Measurements from ENCODE around the gene BAG5. TPM values are rescaled to one million over a fixed set of nuclear protein-coding genes. Genes with fewer than 3 reads are reported as not detected.

The BAG5 gene
- total RNA-seq, 1 experiment from 2014 or later = 22.5 TPM

DNA sequence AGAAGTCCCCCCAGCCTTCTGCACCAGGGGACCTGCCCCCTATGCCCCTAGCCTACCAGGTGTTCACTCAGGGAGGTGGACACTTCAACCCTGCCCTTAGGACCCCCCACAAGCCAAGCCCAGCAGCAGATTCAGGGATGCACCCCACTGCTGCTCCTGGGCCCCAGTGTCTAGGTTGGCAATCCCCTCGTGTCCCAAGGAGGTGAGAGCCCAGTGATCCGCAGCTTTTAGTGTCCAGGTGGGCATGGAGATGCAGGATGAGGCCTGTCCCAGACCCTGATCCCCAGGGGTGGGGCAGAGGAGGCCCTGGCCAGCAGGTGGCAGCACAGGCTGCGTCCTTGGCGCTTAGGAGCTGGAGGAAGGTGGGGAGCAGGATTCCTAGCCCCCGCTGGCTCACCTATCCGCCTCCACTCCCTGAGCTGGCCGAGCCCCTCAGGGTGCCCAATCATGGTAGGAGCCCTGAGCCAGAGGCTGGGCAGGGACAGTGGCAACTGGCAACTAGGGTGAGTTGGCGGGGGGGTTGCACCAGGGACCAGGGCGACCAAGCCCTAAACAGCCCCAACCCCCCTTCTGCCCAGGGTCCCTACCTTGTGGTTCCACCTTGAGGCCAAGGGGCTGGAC, 43.9 kb downstream of the BAG5 start:
- ATAC-seq = peak; percentile 64
- no TSS peak for BruUV-seq (replicated peaks)
- Histone ChIP-seq H3K9me3 (ENCODE audit: control insufficient read depth, insufficient read depth, low read depth, low read length) (no peaks in the 10 kb centered on the region), H3K4me3 (ENCODE audit: low read depth in 2 of 2, low read length in 2 of 2) (no peak overlapping the region), H3K27me3 (ENCODE audit: control insufficient read depth, insufficient read depth, low read length) (no peaks in the 10 kb centered on the region), H3K4me1 (ENCODE audit: control insufficient read depth, insufficient read depth, low read length) (peaks cover 39% of the 10 kb centered on the region), H3K27ac (ENCODE audit: low read length) (peak overlapping the region; percentile 80), H3K36me3 (ENCODE audit: control insufficient read depth, insufficient read depth, low read length) (no peaks in the 10 kb centered on the region; the same call in 1 of the 2 replicates)
- ChIA-PET CTCF (interaction anchor here (0.6 to 1.3 kb wide), 8 partner anchors 10 to 51 kb away, joined by 3 to 13 read pairs (median 3); partner anchors contain the start of gene TRMT61A), POLR2A (interaction anchor here (1.1 kb wide), 1 partner anchor 20 kb away, joined by 4 read pairs; no protein-coding TSS in a partner anchor)
- TF ChIP-seq, protein P1, sequence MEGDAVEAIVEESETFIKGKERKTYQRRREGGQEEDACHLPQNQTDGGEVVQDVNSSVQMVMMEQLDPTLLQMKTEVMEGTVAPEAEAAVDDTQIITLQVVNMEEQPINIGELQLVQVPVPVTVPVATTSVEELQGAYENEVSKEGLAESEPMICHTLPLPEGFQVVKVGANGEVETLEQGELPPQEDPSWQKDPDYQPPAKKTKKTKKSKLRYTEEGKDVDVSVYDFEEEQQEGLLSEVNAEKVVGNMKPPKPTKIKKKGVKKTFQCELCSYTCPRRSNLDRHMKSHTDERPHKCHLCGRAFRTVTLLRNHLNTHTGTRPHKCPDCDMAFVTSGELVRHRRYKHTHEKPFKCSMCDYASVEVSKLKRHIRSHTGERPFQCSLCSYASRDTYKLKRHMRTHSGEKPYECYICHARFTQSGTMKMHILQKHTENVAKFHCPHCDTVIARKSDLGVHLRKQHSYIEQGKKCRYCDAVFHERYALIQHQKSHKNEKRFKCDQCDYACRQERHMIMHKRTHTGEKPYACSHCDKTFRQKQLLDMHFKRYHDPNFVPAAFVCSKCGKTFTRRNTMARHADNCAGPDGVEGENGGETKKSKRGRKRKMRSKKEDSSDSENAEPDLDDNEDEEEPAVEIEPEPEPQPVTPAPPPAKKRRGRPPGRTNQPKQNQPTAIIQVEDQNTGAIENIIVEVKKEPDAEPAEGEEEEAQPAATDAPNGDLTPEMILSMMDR (IDR thresholded peaks at IDR 0.05) = peak; percentile 92
- 0 out of 2 replicates have a peak, but pooled peaks have one; percentile 38 for TF ChIP-seq POLR2AphosphoS5 (IDR thresholded peaks at IDR 0.05; ENCODE audit: low read depth, low read length)
- no peak for TF ChIP-seq SIN3A (IDR thresholded peaks at IDR 0.05; ENCODE audit: borderline replicate concordance, insufficient read depth, low read depth, low read length)
- TF ChIP-seq TCF7L2 (IDR thresholded peaks at IDR 0.05; ENCODE audit: low read depth, low read length) = no peak
- in situ Hi-C loops (cut with HindIII; ENCODE audit: low pct_unique_long_range_greater_than_20kb, low sequenced_read_pairs) = no loop called here
- no peak for DNase-seq (ENCODE audit: low read depth, low spot score)
- intact Hi-C loops (cut with micrococcal nuclease; ENCODE audit: unreplicated experiment) = no loop called here

DNA sequence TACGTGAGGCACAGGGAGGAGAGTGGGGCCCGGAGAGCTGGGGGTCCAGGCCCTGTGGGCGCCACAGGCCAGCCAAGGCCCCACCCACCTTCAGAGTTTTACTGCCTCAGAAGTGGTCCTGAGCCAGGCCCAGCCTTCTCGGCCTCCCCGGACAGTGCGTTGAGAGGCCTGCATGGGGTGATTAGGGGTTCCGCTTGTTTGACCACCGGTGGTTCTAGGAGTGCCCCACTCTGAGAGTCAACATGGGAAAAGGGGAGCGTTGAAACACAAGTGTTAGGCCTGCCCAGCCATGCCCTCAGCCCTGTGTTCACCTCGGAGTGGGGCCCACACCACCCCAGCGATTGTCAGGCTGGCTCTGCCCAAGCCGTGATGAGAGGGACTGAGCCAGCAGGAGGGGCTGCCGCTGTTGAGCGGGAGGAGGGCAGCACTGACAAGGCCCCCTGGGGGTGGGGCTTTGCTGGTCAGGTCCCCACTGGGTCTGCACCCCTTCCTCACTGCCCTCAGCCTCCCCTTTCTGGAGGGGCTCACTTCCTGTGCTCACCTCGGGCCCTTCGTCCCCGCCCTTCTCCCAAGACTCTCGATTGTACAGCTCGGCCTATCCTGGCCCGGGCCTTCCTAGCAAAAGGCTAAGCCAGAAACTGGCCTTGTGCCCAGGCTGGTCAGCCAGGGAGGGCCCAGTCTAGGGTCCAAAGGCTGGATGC, 44.6 kb downstream of the BAG5 start:
- in situ Hi-C loops (cut with HindIII; ENCODE audit: low pct_unique_long_range_greater_than_20kb, low sequenced_read_pairs) = no loop called here
- no TSS peak for BruUV-seq (replicated peaks)
- CTCF ChIA-PET = interaction anchor here (0.7 to 1.3 kb wide), 4 partner anchors 15 to 34 kb away, joined by 3 read pairs; no protein-coding TSS in a partner anchor
- no peak for TF ChIP-seq SIN3A (IDR thresholded peaks at IDR 0.05; ENCODE audit: borderline replicate concordance, insufficient read depth, low read depth, low read length)
- Histone ChIP-seq H3K4me1 (ENCODE audit: control insufficient read depth, insufficient read depth, low read length) (peaks cover 36% of the 10 kb centered on the region), H3K36me3 (ENCODE audit: control insufficient read depth, insufficient read depth, low read length) (no peaks in the 10 kb centered on the region; the same call in 1 of the 2 replicates), H3K27me3 (ENCODE audit: control insufficient read depth, insufficient read depth, low read length) (no peaks in the 10 kb centered on the region), H3K27ac (ENCODE audit: low read length) (peak overlapping the region; percentile 57), H3K4me3 (ENCODE audit: low read depth in 2 of 2, low read length in 2 of 2) (no peak overlapping the region), H3K9me3 (ENCODE audit: control insufficient read depth, insufficient read depth, low read depth, low read length) (no peaks in the 10 kb centered on the region)
- POLR2A ChIA-PET = no interaction called here
- DNase-seq (ENCODE audit: low read depth, low spot score) (no peak), ATAC-seq (peak; percentile 17; the same call in 1 of the 2 replicates)
- intact Hi-C loops (cut with micrococcal nuclease; ENCODE audit: unreplicated experiment) = no loop called here

DNA sequence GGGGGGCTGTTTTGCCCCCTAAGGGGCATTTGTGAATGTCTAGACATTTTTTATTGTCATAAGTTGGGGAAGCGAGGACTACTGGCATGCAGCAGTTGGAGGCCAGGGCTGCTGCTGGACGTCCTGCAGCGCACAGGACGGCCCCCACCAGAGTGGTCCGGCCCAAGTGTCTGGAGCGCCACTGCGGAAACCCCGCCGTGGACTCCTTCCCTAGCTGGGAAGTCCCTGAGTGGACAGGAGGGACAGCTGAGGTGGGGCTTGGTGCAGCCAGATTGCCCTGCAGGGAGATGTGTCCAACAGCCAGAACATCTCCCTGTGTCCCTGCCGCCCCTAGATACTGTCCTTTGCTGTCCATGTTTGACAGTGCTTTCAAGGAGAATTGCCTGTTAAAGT, 45.3 kb downstream of the BAG5 start:
- no peak for ATAC-seq
- intact Hi-C loops (cut with micrococcal nuclease; ENCODE audit: unreplicated experiment) (no loop called here), in situ Hi-C loops (cut with HindIII; ENCODE audit: low pct_unique_long_range_greater_than_20kb, low sequenced_read_pairs) (no loop called here)
- ChIA-PET CTCF (no interaction called here), POLR2A (no interaction called here)
- Histone ChIP-seq H3K4me3 (ENCODE audit: low read depth in 2 of 2, low read length in 2 of 2) (no peak overlapping the region), H3K36me3 (ENCODE audit: control insufficient read depth, insufficient read depth, low read length) (no peaks in the 10 kb centered on the region; the same call in 1 of the 2 replicates), H3K27me3 (ENCODE audit: control insufficient read depth, insufficient read depth, low read length) (no peaks in the 10 kb centered on the region), H3K4me1 (ENCODE audit: control insufficient read depth, insufficient read depth, low read length) (peaks cover 36% of the 10 kb centered on the region), H3K9me3 (ENCODE audit: control insufficient read depth, insufficient read depth, low read depth, low read length) (no peaks in the 10 kb centered on the region), H3K27ac (ENCODE audit: low read length) (no peak overlapping the region; the same call in 1 of the 2 replicates)
- no peak for DNase-seq (ENCODE audit: low read depth, low spot score)
- TF ChIP-seq SIN3A (IDR thresholded peaks at IDR 0.05; ENCODE audit: borderline replicate concordance, insufficient read depth, low read depth, low read length) = no peak
- TF ChIP-seq, protein P2, sequence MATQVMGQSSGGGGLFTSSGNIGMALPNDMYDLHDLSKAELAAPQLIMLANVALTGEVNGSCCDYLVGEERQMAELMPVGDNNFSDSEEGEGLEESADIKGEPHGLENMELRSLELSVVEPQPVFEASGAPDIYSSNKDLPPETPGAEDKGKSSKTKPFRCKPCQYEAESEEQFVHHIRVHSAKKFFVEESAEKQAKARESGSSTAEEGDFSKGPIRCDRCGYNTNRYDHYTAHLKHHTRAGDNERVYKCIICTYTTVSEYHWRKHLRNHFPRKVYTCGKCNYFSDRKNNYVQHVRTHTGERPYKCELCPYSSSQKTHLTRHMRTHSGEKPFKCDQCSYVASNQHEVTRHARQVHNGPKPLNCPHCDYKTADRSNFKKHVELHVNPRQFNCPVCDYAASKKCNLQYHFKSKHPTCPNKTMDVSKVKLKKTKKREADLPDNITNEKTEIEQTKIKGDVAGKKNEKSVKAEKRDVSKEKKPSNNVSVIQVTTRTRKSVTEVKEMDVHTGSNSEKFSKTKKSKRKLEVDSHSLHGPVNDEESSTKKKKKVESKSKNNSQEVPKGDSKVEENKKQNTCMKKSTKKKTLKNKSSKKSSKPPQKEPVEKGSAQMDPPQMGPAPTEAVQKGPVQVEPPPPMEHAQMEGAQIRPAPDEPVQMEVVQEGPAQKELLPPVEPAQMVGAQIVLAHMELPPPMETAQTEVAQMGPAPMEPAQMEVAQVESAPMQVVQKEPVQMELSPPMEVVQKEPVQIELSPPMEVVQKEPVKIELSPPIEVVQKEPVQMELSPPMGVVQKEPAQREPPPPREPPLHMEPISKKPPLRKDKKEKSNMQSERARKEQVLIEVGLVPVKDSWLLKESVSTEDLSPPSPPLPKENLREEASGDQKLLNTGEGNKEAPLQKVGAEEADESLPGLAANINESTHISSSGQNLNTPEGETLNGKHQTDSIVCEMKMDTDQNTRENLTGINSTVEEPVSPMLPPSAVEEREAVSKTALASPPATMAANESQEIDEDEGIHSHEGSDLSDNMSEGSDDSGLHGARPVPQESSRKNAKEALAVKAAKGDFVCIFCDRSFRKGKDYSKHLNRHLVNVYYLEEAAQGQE (IDR thresholded peaks at IDR 0.05; ENCODE audit: insufficient read depth in 1 of 2, low read depth in 2 of 2, low read length in 1 of 2) = no peak
- TF ChIP-seq, protein P1 (IDR thresholded peaks at IDR 0.05) = no peak
- BruUV-seq (replicated peaks) = no TSS peak
